HepG2 (cell line): ENCODE results near the gene PPP1R13B. TPM values are rescaled to one million over a fixed set of nuclear protein-coding genes. Genes with fewer than 3 reads are reported as not detected.

Experiments
- ATF7 ChIP-seq, 2 experiments: fragments of 450-650 bp in 1 of 2; sonication (generic) in 1 of 2; formaldehyde crosslinking in 1 of 2; IDR thresholded peaks; 2 replicates each; pipeline versions ENCODE4 v1.4.0 to v1.6.1; 2016 to 2020; ENCODE audit warnings: antibody characterized with exemption in 1 of 2, mild to moderate bottlenecking in 1 of 2, missing genetic modification reagents in 1 of 2
- HMGA1 ChIP-seq: sonication (generic); formaldehyde crosslinking; conservative IDR thresholded peaks from 2 replicates; pipeline ENCODE4 v1.4.0; 2020; ENCODE audit warnings: missing genetic modification reagents
- HOXA9 ChIP-seq: sonication (generic); formaldehyde crosslinking; IDR thresholded peaks from 2 replicates; pipeline ENCODE4 v1.8.1; 2022; ENCODE audit warnings: missing genetic modification reagents, mild to moderate bottlenecking, moderate library complexity, borderline replicate concordance
- JUN ChIP-seq: sonication (generic); formaldehyde crosslinking; IDR thresholded peaks from 2 replicates; pipeline ENCODE4 v1.4.0; 2020; ENCODE audit warnings: mild to moderate bottlenecking, missing genetic modification reagents
- MIXL1 ChIP-seq: IDR thresholded peaks from 2 replicates; pipeline ENCODE4 v1.6.1; 2016
- PAWR ChIP-seq: sonication (generic); formaldehyde crosslinking; IDR thresholded peaks from 2 replicates; pipeline ENCODE4 v1.4.0; 2020; ENCODE audit warnings: missing genetic modification reagents, mild to moderate bottlenecking, borderline replicate concordance
- RFX1 ChIP-seq: fragments of 450-650 bp; IDR thresholded peaks from 2 replicates; pipeline ENCODE4 v1.6.1; 2017
- SATB2 ChIP-seq: sonication (generic); formaldehyde crosslinking; IDR thresholded peaks from 2 replicates; pipeline ENCODE4 v1.5.0; 2020; ENCODE audit warnings: missing genetic modification reagents
- TARDBP ChIP-seq: sonication (generic); formaldehyde crosslinking; IDR thresholded peaks from 2 replicates; pipeline ENCODE4 v1.8.0; 2022; ENCODE audit warnings: mild to moderate bottlenecking, missing genetic modification reagents
- ZFP36L1 ChIP-seq: sonication (generic); formaldehyde crosslinking; IDR thresholded peaks from 2 replicates; pipeline ENCODE4 v1.8.0; 2022; ENCODE audit warnings: mild to moderate bottlenecking, missing genetic modification reagents, moderate library complexity
- ZGPAT ChIP-seq: IDR thresholded peaks from 2 replicates; pipeline ENCODE4 v1.6.1; 2016; ENCODE audit warnings: mild to moderate bottlenecking
- ZKSCAN5 ChIP-seq: sonication (generic); formaldehyde crosslinking; IDR thresholded peaks from 2 replicates; pipeline ENCODE4 v1.5.1; 2020; ENCODE audit warnings: mild to moderate bottlenecking, missing genetic modification reagents
- ZNF20 ChIP-seq: sonication (generic); formaldehyde crosslinking; IDR thresholded peaks from 2 replicates; pipeline ENCODE4 v1.4.0; 2020; ENCODE audit warnings: mild to moderate bottlenecking, moderate library complexity, missing genetic modification reagents
- ZNF3 ChIP-seq: IDR thresholded peaks from 2 replicates; pipeline ENCODE4 v1.7.0; 2017; ENCODE audit warnings: inconsistent platforms
- ZNF570 ChIP-seq: sonication (generic); formaldehyde crosslinking; IDR thresholded peaks from 2 replicates; pipeline ENCODE4 v1.4.0; 2020; ENCODE audit warnings: mild to moderate bottlenecking, missing genetic modification reagents, borderline replicate concordance
- ZNF740 ChIP-seq: sonication (generic); formaldehyde crosslinking; IDR thresholded peaks from 2 replicates; pipeline ENCODE4 v1.4.0; 2020; ENCODE audit warnings: missing genetic modification reagents
- ZSCAN20 ChIP-seq: sonication (generic); formaldehyde crosslinking; IDR thresholded peaks from 2 replicates; pipeline ENCODE4 v1.4.0; 2020; ENCODE audit warnings: missing genetic modification reagents, mild to moderate bottlenecking, borderline replicate concordance
- polyA plus RNA-seq, 8 experiments: library from polyadenylated mRNA; depleted of rRNA in 3 of 8; stranded (reverse) in 7 of 8; unstranded in 1 of 8; fragments of >200 nt; fragmentation: Illumina TruSeq in 4 of 8; extraction: Trizol in 4 of 8; gene quantifications; 2 replicates each; pipeline versions ENCODE4 v1.2.1 to v1.2.3, GENCODE V29; 2011 to 2016; ENCODE audit warnings: low read depth in 4 of 8, missing spikeins in 1 of 8, mixed read lengths in 1 of 8; ENCODE audit not compliant: insufficient read depth in 1 of 8
- total RNA-seq, 5 experiments: library from RNA; depleted of rRNA; stranded (reverse); fragments of >200 nt; fragmentation: Illumina TruSeq; extraction: Trizol; gene quantifications; 2 replicates each; pipeline ENCODE4 v1.2.3, GENCODE V29; 2016; ENCODE audit warnings: low read depth in 1 of 5
- TF ChIP-seq, protein P1 (sequence below): sonication (generic); formaldehyde crosslinking; IDR thresholded peaks from 2 replicates; pipeline ENCODE4 v1.5.0; 2020; ENCODE audit warnings: mild to moderate bottlenecking, missing genetic modification reagents
- TF ChIP-seq, protein P2 (sequence below): sonication (generic); formaldehyde crosslinking; IDR thresholded peaks from 2 replicates; pipeline ENCODE4 v1.4.0; 2020; ENCODE audit warnings: mild to moderate bottlenecking, missing genetic modification reagents
- TF ChIP-seq, protein P3 (sequence below): sonication (generic); formaldehyde crosslinking; IDR thresholded peaks from 2 replicates; pipeline ENCODE4 v1.4.0; 2020; ENCODE audit warnings: missing genetic modification reagents, mild to moderate bottlenecking, borderline replicate concordance
- TF ChIP-seq, protein P4 (sequence below): sonication (generic); formaldehyde crosslinking; IDR thresholded peaks from 2 replicates; pipeline ENCODE4 v1.4.0; 2020; ENCODE audit warnings: missing genetic modification reagents, mild to moderate bottlenecking, borderline replicate concordance

PPP1R13B gene
- total and polyA plus RNA-seq, 2 of the 13 experiments (the other 11 are each of a cell fraction or from before 2014, with no cell fraction given): 4.6 to 9.4 TPM

DNA sequence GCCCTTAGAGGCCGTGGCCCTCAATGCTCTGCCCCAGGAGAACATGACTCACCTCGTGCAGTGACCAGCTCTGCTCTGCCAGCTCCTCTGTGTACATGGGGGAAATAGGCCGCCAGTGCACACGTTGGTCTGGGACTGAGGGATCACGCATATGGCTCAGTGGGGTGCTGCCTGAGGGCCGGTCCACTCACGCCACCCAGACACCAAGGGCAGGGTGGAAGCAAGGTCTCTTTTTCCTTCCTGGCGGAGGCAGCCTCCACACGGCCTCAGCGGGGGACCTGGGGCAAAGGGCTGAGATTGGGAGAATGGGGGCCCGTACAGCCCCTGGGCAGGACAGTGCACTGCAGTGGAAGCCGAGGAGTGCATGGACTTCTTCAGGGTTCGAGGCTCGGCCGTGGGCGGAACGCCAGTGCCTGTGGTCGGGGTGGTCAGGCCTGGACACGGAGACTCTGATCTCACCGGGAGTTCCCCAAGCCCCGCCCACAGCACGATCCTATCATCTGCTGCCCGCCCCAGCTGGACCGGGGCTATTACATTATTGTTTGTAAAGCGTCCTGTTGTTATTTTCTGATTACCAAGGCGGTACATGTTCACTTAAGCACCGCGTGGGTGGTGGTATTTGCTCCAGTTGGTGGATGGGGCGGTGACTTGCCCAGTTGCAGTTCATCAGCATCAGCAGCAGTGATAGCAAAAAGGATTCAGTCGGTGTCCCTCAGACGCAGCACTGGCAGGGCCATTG is 42.1 kb upstream of the PPP1R13B start (continued):
- TF ChIP-seq, protein P1, sequence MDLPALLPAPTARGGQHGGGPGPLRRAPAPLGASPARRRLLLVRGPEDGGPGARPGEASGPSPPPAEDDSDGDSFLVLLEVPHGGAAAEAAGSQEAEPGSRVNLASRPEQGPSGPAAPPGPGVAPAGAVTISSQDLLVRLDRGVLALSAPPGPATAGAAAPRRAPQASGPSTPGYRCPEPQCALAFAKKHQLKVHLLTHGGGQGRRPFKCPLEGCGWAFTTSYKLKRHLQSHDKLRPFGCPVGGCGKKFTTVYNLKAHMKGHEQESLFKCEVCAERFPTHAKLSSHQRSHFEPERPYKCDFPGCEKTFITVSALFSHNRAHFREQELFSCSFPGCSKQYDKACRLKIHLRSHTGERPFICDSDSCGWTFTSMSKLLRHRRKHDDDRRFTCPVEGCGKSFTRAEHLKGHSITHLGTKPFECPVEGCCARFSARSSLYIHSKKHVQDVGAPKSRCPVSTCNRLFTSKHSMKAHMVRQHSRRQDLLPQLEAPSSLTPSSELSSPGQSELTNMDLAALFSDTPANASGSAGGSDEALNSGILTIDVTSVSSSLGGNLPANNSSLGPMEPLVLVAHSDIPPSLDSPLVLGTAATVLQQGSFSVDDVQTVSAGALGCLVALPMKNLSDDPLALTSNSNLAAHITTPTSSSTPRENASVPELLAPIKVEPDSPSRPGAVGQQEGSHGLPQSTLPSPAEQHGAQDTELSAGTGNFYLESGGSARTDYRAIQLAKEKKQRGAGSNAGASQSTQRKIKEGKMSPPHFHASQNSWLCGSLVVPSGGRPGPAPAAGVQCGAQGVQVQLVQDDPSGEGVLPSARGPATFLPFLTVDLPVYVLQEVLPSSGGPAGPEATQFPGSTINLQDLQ (CRISPR knock-in tag): no peak
- no peak for TF ChIP-seq HOXA9 (CRISPR knock-in tag)
- no peak for TF ChIP-seq ZKSCAN5 (CRISPR knock-in tag)
- TF ChIP-seq ZGPAT (CRISPR knock-in tag): peak; percentile 37; the same call in 1 of the 2 replicates
- TF ChIP-seq PAWR (CRISPR knock-in tag): no peak
- no peak for TF ChIP-seq ZNF20 (CRISPR knock-in tag)
- TF ChIP-seq, protein P2, sequence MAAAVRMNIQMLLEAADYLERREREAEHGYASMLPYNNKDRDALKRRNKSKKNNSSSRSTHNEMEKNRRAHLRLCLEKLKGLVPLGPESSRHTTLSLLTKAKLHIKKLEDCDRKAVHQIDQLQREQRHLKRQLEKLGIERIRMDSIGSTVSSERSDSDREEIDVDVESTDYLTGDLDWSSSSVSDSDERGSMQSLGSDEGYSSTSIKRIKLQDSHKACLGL: no peak; the same call in 1 of the 2 replicates
- TF ChIP-seq ZSCAN20 (CRISPR knock-in tag): no peak
- no peak for TF ChIP-seq ZNF740 (CRISPR knock-in tag)
- peak; percentile 60; the same call in 1 of the 2 replicates for TF ChIP-seq TARDBP (CRISPR knock-in tag)
- TF ChIP-seq RFX1: no peak
- TF ChIP-seq, protein P3, sequence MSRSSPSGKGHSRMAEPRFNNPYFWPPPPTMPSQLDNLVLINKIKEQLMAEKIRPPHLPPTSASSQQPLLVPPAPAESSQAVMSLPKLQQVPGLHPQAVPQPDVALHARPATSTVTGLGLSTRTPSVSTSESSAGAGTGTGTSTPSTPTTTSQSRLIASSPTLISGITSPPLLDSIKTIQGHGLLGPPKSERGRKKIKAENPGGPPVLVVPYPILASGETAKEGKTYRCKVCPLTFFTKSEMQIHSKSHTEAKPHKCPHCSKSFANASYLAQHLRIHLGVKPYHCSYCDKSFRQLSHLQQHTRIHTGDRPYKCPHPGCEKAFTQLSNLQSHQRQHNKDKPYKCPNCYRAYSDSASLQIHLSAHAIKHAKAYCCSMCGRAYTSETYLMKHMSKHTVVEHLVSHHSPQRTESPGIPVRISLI: peak; percentile 64
- 0 out of 2 replicates have a peak, but pooled peaks have one; percentile 55 for TF ChIP-seq JUN (CRISPR knock-in tag)
- TF ChIP-seq HMGA1 (CRISPR knock-in tag): no peak
- TF ChIP-seq, protein P4, sequence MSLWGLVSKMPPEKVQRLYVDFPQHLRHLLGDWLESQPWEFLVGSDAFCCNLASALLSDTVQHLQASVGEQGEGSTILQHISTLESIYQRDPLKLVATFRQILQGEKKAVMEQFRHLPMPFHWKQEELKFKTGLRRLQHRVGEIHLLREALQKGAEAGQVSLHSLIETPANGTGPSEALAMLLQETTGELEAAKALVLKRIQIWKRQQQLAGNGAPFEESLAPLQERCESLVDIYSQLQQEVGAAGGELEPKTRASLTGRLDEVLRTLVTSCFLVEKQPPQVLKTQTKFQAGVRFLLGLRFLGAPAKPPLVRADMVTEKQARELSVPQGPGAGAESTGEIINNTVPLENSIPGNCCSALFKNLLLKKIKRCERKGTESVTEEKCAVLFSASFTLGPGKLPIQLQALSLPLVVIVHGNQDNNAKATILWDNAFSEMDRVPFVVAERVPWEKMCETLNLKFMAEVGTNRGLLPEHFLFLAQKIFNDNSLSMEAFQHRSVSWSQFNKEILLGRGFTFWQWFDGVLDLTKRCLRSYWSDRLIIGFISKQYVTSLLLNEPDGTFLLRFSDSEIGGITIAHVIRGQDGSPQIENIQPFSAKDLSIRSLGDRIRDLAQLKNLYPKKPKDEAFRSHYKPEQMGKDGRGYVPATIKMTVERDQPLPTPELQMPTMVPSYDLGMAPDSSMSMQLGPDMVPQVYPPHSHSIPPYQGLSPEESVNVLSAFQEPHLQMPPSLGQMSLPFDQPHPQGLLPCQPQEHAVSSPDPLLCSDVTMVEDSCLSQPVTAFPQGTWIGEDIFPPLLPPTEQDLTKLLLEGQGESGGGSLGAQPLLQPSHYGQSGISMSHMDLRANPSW: no peak
- TF ChIP-seq SATB2 (CRISPR knock-in tag): 0 out of 2 replicates have a peak, but pooled peaks have one; percentile 32
- no peak for TF ChIP-seq ZNF3 (CRISPR knock-in tag)
- no peak for TF ChIP-seq MIXL1 (CRISPR knock-in tag)
- 0 out of 2 replicates have a peak, but pooled peaks have one; percentile 39 for TF ChIP-seq ZNF570
- TF ChIP-seq ZFP36L1 (CRISPR knock-in tag): no peak
- TF ChIP-seq ATF7 (IDR thresholded peaks at IDR 0.05): no peak
- 0 out of 2 replicates have a peak, but pooled peaks have one; percentile 64 for TF ChIP-seq ATF7 (CRISPR knock-in tag; IDR thresholded peaks at IDR 0.05)
